Measurements from ENCODE around the gene LOXL3. TPM values are rescaled to one million over a fixed set of nuclear protein-coding genes. Genes with fewer than 3 reads are reported as not detected.
A peak's percentile ranks its signal among the peaks of the same experiment; 100 is the strongest.

The LOXL3 gene
- polyA plus RNA-seq, 1 of the 3 experiments (the other 2 are of a cell fraction), result 47.9 TPM

DNA sequence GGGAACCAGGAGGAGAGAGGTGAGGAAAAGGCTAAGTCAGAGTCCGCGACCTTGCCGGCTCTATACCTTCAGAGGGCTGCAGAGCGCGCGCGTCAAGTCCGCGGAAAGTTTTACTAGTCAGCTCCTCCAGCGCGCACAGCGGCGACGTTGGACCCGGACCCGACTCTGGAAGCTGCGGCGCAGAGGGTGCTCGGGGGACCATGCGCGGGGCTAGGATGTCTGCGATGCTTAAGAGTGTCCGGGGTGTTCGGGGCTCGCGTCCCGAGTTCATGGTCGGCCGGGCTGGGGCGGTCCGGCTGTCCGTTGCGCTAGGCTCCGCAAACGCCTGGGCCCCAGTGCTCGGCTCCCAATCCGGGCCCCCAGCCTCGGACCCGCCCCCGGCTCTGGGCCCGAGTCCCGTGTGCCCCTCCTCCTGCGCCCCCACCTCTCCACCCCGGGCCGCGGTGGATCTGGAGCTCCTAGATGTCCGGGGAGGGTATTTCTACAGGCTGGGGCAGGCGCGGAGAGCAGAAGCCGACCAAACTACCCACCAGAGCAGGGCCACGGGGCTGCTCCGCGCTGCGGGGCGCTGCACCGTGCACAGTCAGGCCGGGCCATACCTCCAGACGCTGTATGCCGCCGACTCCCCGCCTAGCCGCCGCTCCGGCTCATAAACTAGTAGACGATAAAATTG, 54.3 kb downstream of the LOXL3 start, which contains the start of gene LBX2 (continued):
- TF ChIP-seq, protein P1, sequence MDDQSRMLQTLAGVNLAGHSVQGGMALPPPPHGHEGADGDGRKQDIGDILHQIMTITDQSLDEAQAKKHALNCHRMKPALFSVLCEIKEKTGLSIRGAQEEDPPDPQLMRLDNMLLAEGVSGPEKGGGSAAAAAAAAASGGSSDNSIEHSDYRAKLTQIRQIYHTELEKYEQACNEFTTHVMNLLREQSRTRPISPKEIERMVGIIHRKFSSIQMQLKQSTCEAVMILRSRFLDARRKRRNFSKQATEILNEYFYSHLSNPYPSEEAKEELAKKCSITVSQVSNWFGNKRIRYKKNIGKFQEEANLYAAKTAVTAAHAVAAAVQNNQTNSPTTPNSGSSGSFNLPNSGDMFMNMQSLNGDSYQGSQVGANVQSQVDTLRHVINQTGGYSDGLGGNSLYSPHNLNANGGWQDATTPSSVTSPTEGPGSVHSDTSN (IDR thresholded peaks at IDR 0.05), result no peak
- TF ChIP-seq, protein P2, sequence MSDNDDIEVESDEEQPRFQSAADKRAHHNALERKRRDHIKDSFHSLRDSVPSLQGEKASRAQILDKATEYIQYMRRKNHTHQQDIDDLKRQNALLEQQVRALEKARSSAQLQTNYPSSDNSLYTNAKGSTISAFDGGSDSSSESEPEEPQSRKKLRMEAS (IDR thresholded peaks at IDR 0.05; ENCODE audit: low read depth), result no peak
- TF ChIP-seq FOSL2 (IDR thresholded peaks at IDR 0.05; ENCODE audit: borderline replicate concordance, low read depth) (no peak), NFIC (IDR thresholded peaks at IDR 0.05; ENCODE audit: borderline replicate concordance) (no peak), ELF1 (IDR thresholded peaks at IDR 0.05) (no peak), FOXM1 (IDR thresholded peaks at IDR 0.05; ENCODE audit: low read depth) (no peak), FOXJ3 (CRISPR knock-in tag; IDR thresholded peaks at IDR 0.05) (no peak)

DNA sequence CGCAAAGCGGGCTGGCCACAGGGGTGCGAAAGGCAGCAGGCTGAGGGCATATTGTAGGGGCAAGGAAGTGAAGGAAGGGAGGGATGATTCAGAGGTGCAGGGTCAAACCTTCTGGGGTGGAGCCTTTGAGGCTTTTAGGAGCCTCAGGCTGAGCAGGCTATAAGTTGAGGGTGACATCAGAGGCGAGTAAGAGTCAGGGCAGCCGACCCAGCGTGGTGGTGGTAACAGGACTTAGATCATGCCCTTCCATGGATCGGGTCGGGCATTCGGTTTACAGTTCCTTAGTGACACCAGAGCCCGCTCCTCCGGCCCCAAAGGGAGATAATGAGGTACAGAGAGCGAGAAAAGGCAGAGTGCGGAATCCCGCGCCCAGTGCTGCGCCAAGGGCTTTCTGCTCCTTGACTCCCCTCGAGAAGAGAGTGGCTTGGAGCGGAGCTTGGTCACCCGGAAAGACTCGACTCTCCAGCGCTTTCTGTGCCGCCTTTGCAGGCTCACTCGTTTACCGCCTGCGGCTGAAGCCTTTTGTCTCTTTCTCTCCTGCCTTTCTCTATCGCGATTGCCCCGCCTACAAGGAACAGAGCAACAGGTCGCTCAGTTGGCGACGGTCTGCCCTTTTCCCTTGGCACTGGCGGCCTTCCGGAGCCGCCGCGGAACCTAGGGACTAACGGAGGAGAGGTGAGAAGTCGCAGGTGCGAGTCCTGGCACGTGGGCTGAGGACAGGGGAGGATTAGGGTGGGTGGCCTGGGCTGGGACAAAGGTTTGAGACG, 55.1 kb downstream of the LOXL3 start:
- H3K9ac ChIP-seq, result no peak overlapping the region
- H2AFZ ChIP-seq (ENCODE audit: low read depth), result peak overlapping the region; percentile 72
- H3K27me3 ChIP-seq (ENCODE audit: insufficient read depth), result no peaks in the 10 kb centered on the region
- H3K9me2 ChIP-seq, result no peaks in the 10 kb centered on the region
- H3K4me1 ChIP-seq (ENCODE audit: control insufficient read depth in 1 of 2, insufficient read depth in 2 of 2, low read depth in 1 of 2, low read length in 1 of 2), result peaks cover 0 to 22% of the 10 kb centered on the region in 2 experiments; a peak in 1 of 4 replicates
- POLR2A ChIA-PET, result no interaction called here
- 47% methylated on average over 41 of the region's 41 CpGs for WGBS (ENCODE audit: low lambda C conversion rate)
- no peaks in the 10 kb centered on the region for H3K9me3 ChIP-seq
- H3F3A ChIP-seq (replicated peaks; ENCODE audit: insufficient read depth), result peaks cover 3% of the 10 kb centered on the region
- no peak overlapping the region for H3K27ac ChIP-seq (ENCODE audit: low read depth in 2 of 2, low read length in 1 of 2)
- H3K36me3 ChIP-seq (replicated peaks in 1 of 2; ENCODE audit: control insufficient read depth in 1 of 2, insufficient read depth in 2 of 2, low read length in 1 of 2), result peaks cover 0 to 8% of the 10 kb centered on the region in 2 experiments
- DNase-seq, result peak; percentile 49
- CTCF ChIA-PET, result interaction anchor here (3.1 to 3.7 kb wide), 2 partner anchors 15 to 88 kb away, joined by 19 to 21 read pairs; partner anchors contain the start of genes CCDC142 and TTC31
- TF ChIP-seq, protein P3, sequence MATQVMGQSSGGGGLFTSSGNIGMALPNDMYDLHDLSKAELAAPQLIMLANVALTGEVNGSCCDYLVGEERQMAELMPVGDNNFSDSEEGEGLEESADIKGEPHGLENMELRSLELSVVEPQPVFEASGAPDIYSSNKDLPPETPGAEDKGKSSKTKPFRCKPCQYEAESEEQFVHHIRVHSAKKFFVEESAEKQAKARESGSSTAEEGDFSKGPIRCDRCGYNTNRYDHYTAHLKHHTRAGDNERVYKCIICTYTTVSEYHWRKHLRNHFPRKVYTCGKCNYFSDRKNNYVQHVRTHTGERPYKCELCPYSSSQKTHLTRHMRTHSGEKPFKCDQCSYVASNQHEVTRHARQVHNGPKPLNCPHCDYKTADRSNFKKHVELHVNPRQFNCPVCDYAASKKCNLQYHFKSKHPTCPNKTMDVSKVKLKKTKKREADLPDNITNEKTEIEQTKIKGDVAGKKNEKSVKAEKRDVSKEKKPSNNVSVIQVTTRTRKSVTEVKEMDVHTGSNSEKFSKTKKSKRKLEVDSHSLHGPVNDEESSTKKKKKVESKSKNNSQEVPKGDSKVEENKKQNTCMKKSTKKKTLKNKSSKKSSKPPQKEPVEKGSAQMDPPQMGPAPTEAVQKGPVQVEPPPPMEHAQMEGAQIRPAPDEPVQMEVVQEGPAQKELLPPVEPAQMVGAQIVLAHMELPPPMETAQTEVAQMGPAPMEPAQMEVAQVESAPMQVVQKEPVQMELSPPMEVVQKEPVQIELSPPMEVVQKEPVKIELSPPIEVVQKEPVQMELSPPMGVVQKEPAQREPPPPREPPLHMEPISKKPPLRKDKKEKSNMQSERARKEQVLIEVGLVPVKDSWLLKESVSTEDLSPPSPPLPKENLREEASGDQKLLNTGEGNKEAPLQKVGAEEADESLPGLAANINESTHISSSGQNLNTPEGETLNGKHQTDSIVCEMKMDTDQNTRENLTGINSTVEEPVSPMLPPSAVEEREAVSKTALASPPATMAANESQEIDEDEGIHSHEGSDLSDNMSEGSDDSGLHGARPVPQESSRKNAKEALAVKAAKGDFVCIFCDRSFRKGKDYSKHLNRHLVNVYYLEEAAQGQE (IDR thresholded peaks at IDR 0.05; ENCODE audit: low read depth, low read length), result no peak
- no peak for TF ChIP-seq YY1 (IDR thresholded peaks at IDR 0.05; ENCODE audit: low read depth)
- peak overlapping the region in 1 of 2 experiments; percentile 24; a peak in 2 of 4 replicates for H3K4me3 ChIP-seq (ENCODE audit: low read depth in 2 of 2, low read length in 1 of 2)
- no peaks in the 10 kb centered on the region for H3K79me2 ChIP-seq (ENCODE audit: insufficient read depth)
- H3K4me2 ChIP-seq, result peak overlapping the region; percentile 26; the same call in 1 of the 2 replicates
- no peaks in the 10 kb centered on the region for H4K20me1 ChIP-seq (ENCODE audit: insufficient read depth)
